SK-N-SH treated with all-trans-retinoic acid at 6 μM for 48 hours (cell line): Measurements from ENCODE around the gene LAMA2.

Source experiments
- ARNTL ChIP-seq: fragments of 450-650 bp; formaldehyde crosslinking; IDR thresholded peaks from 2 replicates; pipeline ENCODE4 v1.5.0; 2020; ENCODE audit warnings: low read depth, mild to moderate bottlenecking, moderate library complexity, borderline replicate concordance
- BACH2 ChIP-seq: fragments of 250-450 bp; sonication (Bioruptor Pico); IDR thresholded peaks from 2 replicates; pipeline ENCODE4 v1.9.0; 2021; ENCODE audit warnings: mild to moderate bottlenecking, borderline replicate concordance
- CSDC2 ChIP-seq: fragments of 250-450 bp; sonication (Bioruptor Pico); IDR thresholded peaks from 2 replicates; pipeline ENCODE4 v1.5.0; 2020; ENCODE audit warnings: mild to moderate bottlenecking, moderate library complexity
- ESRRG ChIP-seq: fragments of 250-450 bp; sonication (Bioruptor Pico); IDR thresholded peaks from 2 replicates; pipeline ENCODE4 v1.6.1; 2021; ENCODE audit warnings: mild to moderate bottlenecking
- OSR1 ChIP-seq: fragments of 250-450 bp; sonication (Bioruptor Pico); IDR thresholded peaks from 2 replicates; pipeline ENCODE4 v1.8.0; 2022; ENCODE audit warnings: moderate library complexity, mild to moderate bottlenecking, inconsistent platforms
- PPARA ChIP-seq: fragments of 250-450 bp; sonication (Bioruptor Pico); IDR thresholded peaks from 2 replicates; pipeline ENCODE4 v1.5.0; 2020; ENCODE audit warnings: mild to moderate bottlenecking, borderline replicate concordance
- TOX ChIP-seq: fragments of 250-450 bp; sonication (Bioruptor Pico); IDR thresholded peaks from 2 replicates; pipeline ENCODE4 v1.8.0; 2021; ENCODE audit warnings: mild to moderate bottlenecking, moderate library complexity, borderline replicate concordance
- ZFP3 ChIP-seq: fragments of 250-450 bp; sonication (Bioruptor Pico); IDR thresholded peaks from 2 replicates; pipeline ENCODE4 v1.5.0; 2020; ENCODE audit warnings: mild to moderate bottlenecking, moderate library complexity
- ZNF565 ChIP-seq: fragments of 450-650 bp; formaldehyde crosslinking; conservative IDR thresholded peaks from 2 replicates; pipeline ENCODE4 v1.5.0; 2020; ENCODE audit warnings: low read depth, mild to moderate bottlenecking, moderate library complexity
- ZNF70 ChIP-seq: fragments of 450-650 bp; formaldehyde crosslinking; IDR thresholded peaks from 2 replicates; pipeline ENCODE4 v1.5.0; 2020; ENCODE audit warnings: mild to moderate bottlenecking, moderate library complexity
- TF ChIP-seq, protein P1 (sequence below): fragments of 250-450 bp; sonication (Bioruptor Pico); IDR thresholded peaks from 2 replicates; pipeline ENCODE4 v1.8.0; 2021; ENCODE audit warnings: low read depth, mild to moderate bottlenecking, moderate library complexity, borderline replicate concordance
- TF ChIP-seq, protein P2 (sequence below): fragments of 250-450 bp; sonication (Bioruptor Pico); IDR thresholded peaks from 2 replicates; pipeline ENCODE4 v1.8.0; 2020; ENCODE audit warnings: mild to moderate bottlenecking, moderate library complexity, borderline replicate concordance

DNA sequence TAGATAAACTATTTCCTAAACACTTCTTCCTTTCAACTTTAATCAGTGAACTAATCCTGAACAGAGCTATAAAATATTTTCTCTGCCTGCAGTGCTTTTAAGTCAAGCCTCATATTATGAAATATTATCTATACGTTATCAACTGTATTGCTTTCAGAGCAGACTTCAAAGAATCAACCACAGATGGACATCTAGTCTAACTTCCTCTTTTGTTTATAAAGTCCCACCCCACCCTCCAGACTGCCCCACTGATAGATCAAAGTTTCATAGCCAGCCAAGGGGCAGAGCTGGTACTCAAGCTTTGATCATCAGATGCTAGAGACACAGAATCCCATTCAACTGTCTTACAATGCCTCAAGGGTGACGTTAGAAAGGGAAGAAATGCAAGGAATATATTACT lies 308.3 kb downstream of the LAMA2 start:
- no peak for TF ChIP-seq BACH2 (CRISPR knock-in tag)
- no peak for TF ChIP-seq TOX
- no peak for TF ChIP-seq ZFP3 (CRISPR knock-in tag)
- TF ChIP-seq CSDC2 (CRISPR knock-in tag), result no peak
- no peak for TF ChIP-seq OSR1 (CRISPR knock-in tag)
- no peak for TF ChIP-seq PPARA
- no peak for TF ChIP-seq ZNF70 (CRISPR knock-in tag)
- no peak for TF ChIP-seq ESRRG (CRISPR knock-in tag)
- TF ChIP-seq ARNTL (CRISPR knock-in tag), result no peak
- TF ChIP-seq, protein P1, sequence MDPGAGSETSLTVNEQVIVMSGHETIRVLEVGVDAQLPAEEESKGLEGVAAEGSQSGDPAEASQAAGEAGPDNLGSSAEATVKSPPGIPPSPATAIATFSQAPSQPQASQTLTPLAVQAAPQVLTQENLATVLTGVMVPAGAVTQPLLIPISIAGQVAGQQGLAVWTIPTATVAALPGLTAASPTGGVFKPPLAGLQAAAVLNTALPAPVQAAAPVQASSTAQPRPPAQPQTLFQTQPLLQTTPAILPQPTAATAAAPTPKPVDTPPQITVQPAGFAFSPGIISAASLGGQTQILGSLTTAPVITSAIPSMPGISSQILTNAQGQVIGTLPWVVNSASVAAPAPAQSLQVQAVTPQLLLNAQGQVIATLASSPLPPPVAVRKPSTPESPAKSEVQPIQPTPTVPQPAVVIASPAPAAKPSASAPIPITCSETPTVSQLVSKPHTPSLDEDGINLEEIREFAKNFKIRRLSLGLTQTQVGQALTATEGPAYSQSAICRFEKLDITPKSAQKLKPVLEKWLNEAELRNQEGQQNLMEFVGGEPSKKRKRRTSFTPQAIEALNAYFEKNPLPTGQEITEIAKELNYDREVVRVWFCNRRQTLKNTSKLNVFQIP (CRISPR knock-in tag), result no peak
- TF ChIP-seq, protein P2, sequence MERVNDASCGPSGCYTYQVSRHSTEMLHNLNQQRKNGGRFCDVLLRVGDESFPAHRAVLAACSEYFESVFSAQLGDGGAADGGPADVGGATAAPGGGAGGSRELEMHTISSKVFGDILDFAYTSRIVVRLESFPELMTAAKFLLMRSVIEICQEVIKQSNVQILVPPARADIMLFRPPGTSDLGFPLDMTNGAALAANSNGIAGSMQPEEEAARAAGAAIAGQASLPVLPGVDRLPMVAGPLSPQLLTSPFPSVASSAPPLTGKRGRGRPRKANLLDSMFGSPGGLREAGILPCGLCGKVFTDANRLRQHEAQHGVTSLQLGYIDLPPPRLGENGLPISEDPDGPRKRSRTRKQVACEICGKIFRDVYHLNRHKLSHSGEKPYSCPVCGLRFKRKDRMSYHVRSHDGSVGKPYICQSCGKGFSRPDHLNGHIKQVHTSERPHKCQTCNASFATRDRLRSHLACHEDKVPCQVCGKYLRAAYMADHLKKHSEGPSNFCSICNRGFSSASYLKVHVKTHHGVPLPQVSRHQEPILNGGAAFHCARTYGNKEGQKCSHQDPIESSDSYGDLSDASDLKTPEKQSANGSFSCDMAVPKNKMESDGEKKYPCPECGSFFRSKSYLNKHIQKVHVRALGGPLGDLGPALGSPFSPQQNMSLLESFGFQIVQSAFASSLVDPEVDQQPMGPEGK (CRISPR knock-in tag), result no peak
- TF ChIP-seq ZNF565 (CRISPR knock-in tag), result no peak
